ENCODE results near the gene TSPYL1.
"Not testable (repeated sequence)": the region's sequence is repeated elsewhere in the genome, so short reads cannot be mapped to it uniquely, and the experiment has no call there.

The TSPYL1 gene

DNA sequence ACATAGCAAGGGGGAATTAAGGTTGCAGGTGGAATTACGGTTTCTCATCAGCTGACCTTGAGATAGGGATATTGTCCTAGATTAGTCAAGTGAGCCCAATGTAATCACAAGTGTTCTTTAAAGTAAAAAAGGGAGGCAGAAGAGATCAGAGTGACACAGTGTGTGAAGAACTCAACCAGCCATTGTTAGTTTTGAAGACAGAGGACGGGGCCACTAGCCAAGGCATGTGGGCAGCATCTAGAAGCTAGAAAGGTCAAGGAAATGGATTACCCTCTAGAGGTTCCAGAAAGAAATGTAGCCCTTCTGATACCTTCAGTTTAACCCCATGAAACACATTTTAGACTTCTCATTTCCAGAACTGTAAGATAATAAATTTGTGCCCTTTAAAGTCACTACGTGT, 18.5 kb upstream of the TSPYL1 start:
- Histone ChIP-seq H3K36me3 (ENCODE audit: control insufficient read depth, insufficient read depth, low read length) (no peaks in the 10 kb centered on the region), H3K4me1 (ENCODE audit: control insufficient read depth, insufficient read depth, low read length) (no peaks in the 10 kb centered on the region), H3K9me3 (ENCODE audit: control insufficient read depth, insufficient read depth, low read length) (no peaks in the 10 kb centered on the region), H3K4me3 (ENCODE audit: low read depth, low read length) (no peak overlapping the region), H3K27ac (ENCODE audit: low read depth, low read length) (no peak overlapping the region), H3K27me3 (ENCODE audit: control insufficient read depth, insufficient read depth, low read length) (no peaks in the 10 kb centered on the region), H3K9ac (ENCODE audit: low read depth, low read length) (no peak overlapping the region)

DNA sequence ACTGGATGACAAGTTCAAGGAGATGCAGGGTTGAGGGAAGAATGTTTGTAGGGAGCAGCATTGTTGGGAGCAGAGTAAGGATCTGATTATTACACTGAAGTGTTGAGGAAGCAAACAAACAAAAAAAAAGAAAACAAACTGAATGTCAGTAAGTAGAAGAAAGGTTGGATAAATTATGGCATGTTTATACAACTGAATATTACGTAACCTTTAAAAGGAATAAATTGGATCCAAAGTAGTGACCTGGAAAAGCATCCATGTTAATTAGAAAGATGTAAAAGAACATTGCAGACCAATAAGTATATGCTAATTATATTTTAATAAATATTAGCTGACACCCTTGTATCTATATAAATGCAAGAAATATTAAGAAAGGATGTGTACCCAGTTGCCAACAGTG, 12.8 kb upstream of the TSPYL1 start:
- Histone ChIP-seq H3K27ac (ENCODE audit: low read depth, low read length) (no peak overlapping the region), H3K27me3 (ENCODE audit: control insufficient read depth, insufficient read depth, low read length) (no peaks in the 10 kb centered on the region), H3K4me1 (ENCODE audit: control insufficient read depth, insufficient read depth, low read length) (no peaks in the 10 kb centered on the region), H3K9me3 (ENCODE audit: control insufficient read depth, insufficient read depth, low read length) (no peaks in the 10 kb centered on the region), H3K4me3 (ENCODE audit: low read depth, low read length) (no peak overlapping the region), H3K9ac (ENCODE audit: low read depth, low read length) (no peak overlapping the region), H3K36me3 (ENCODE audit: control insufficient read depth, insufficient read depth, low read length) (no peaks in the 10 kb centered on the region)

DNA sequence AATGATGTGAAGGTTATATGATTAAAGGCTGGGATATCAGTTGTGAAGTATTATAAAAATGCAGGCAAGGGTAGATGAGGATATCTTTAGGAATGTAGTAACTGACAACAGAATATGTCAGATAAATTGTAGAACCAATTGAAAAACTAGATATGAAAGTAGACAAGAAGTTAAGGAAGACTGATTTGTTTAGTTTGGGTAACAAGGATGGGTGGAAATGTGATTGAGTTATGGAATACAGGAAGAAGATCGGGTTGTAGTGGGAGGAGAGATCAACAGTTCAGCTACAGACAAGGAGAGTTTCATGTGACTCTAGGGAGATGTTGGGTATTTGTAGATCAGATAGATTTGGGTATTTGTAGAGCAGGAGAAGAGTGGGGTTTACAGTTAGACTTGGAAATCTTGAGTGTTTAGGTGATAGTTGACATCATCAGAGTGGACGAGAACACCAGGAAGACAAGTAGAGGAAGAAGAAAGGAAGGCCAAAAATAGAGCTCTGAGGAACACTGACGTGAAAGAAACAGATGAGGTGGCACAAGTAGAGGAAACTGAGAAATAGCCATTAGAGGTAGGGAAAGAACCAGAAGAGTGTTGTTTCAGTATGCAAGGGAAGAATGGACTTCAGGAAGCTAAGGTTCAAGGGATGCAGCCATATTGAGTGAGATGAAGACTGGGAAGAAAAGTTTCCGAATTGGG, 12.1 kb upstream of the TSPYL1 start:
- no peak overlapping the region for H3K9ac ChIP-seq (ENCODE audit: low read depth, low read length)
- no peak overlapping the region for H3K27ac ChIP-seq (ENCODE audit: low read depth, low read length)
- H3K9me3 ChIP-seq (ENCODE audit: control insufficient read depth, insufficient read depth, low read length) = no peaks in the 10 kb centered on the region
- H3K4me1 ChIP-seq (ENCODE audit: control insufficient read depth, insufficient read depth, low read length) = no peaks in the 10 kb centered on the region
- no peaks in the 10 kb centered on the region for H3K27me3 ChIP-seq (ENCODE audit: control insufficient read depth, insufficient read depth, low read length)
- no peak overlapping the region for H3K4me3 ChIP-seq (ENCODE audit: low read depth, low read length)
- H3K36me3 ChIP-seq (ENCODE audit: control insufficient read depth, insufficient read depth, low read length) = no peaks in the 10 kb centered on the region

DNA sequence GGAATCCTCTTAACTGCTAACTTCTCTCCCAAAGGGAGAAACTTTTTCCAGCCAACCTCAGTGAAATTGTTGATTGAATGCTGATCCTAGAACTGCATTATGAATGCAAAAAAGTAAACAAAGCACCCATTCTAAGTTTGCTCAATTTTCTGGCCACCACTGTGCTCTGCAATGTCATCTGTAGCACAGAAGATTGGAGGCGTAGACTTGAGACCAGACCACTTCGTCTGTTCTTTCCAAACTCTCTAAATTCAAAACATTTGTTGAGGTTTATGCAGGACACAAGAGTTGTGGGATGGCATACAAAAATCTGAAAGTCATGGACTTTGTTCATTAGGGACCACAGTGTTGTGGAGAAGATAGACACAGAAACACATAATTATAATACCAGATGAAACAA, 11.1 kb upstream of the TSPYL1 start:
- Histone ChIP-seq H3K9ac (ENCODE audit: low read depth, low read length) (no peak overlapping the region), H3K9me3 (ENCODE audit: control insufficient read depth, insufficient read depth, low read length) (no peaks in the 10 kb centered on the region), H3K4me3 (ENCODE audit: low read depth, low read length) (no peak overlapping the region), H3K4me1 (ENCODE audit: control insufficient read depth, insufficient read depth, low read length) (no peaks in the 10 kb centered on the region), H3K27me3 (ENCODE audit: control insufficient read depth, insufficient read depth, low read length) (no peaks in the 10 kb centered on the region), H3K36me3 (ENCODE audit: control insufficient read depth, insufficient read depth, low read length) (no peaks in the 10 kb centered on the region), H3K27ac (ENCODE audit: low read depth, low read length) (no peak overlapping the region)

DNA sequence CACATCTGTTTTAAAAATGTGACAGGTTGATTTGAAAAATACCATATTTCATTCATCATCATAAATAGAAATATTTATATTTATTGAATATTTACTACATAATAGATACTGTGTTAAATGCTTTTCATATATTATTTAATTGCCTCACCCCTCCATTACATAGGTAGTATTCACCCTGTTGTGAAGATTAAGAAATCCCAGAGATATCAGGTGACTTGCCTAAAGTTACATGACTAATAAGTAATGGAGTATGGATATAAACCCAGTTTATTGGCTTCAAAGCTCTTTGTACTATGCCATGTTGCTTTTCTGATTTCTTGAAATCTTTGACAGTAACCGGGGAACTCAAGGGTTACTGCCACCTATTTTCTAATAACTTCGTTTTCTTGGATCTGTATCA, 10.1 kb upstream of the TSPYL1 start:
- no peak overlapping the region for H3K4me3 ChIP-seq (ENCODE audit: low read depth, low read length)
- H3K9me3 ChIP-seq (ENCODE audit: control insufficient read depth, insufficient read depth, low read length) = no peaks in the 10 kb centered on the region
- no peaks in the 10 kb centered on the region for H3K27me3 ChIP-seq (ENCODE audit: control insufficient read depth, insufficient read depth, low read length)
- no peak overlapping the region for H3K27ac ChIP-seq (ENCODE audit: low read depth, low read length)
- no peak overlapping the region for H3K9ac ChIP-seq (ENCODE audit: low read depth, low read length)
- no peaks in the 10 kb centered on the region for H3K4me1 ChIP-seq (ENCODE audit: control insufficient read depth, insufficient read depth, low read length)
- no peaks in the 10 kb centered on the region for H3K36me3 ChIP-seq (ENCODE audit: control insufficient read depth, insufficient read depth, low read length)

DNA sequence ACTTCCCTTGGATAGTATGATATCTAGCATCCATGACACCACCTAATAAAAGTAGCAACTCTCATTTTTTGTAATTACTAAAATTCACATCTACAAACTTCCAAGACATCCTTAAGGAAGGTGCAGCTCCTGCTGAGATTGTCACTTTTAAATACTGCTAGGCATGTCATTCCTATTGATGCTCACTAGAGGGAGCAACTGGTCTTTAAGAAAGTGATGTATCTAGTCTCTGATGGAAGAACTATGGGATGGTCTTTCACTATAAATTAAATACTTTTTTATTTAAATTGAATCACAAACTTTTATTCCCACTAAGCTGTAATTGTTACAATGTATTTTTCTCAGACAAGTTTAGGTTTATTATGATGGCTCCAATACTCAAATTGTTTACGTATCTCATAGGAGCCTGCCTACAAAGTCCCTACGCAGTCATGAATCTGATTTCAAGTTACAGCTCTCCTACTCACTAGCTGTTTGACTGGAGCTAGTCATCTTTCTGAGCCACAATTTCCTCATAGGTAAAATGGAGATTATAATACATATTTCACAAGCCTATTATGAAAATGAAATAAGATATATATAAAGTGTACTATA, 8.1 kb upstream of the TSPYL1 start:
- no peaks in the 10 kb centered on the region for H3K36me3 ChIP-seq (ENCODE audit: control insufficient read depth, insufficient read depth, low read length)

GRCh38 chr6:116286773-116287358, 7.1 kb upstream of the TSPYL1 start:
- Histone ChIP-seq H3K9me3 (ENCODE audit: control insufficient read depth, insufficient read depth, low read length) (no peaks in the 10 kb centered on the region), H3K4me1 (ENCODE audit: control insufficient read depth, insufficient read depth, low read length) (peaks cover 6% of the 10 kb centered on the region), H3K36me3 (ENCODE audit: control insufficient read depth, insufficient read depth, low read length) (no peaks in the 10 kb centered on the region), H3K4me3 (ENCODE audit: low read depth, low read length) (no peak overlapping the region), H3K9ac (ENCODE audit: low read depth, low read length) (no peak overlapping the region), H3K27me3 (ENCODE audit: control insufficient read depth, insufficient read depth, low read length) (no peaks in the 10 kb centered on the region), H3K27ac (ENCODE audit: low read depth, low read length) (no peak overlapping the region)

More for the DNA sequence above, 8.1 kb upstream of the TSPYL1 start:
- H3K9me3 ChIP-seq (ENCODE audit: control insufficient read depth, insufficient read depth, low read length) = no peaks in the 10 kb centered on the region
- H3K27ac ChIP-seq (ENCODE audit: low read depth, low read length) = no peak overlapping the region
- no peak overlapping the region for H3K9ac ChIP-seq (ENCODE audit: low read depth, low read length)
- H3K4me1 ChIP-seq (ENCODE audit: control insufficient read depth, insufficient read depth, low read length) = peaks cover 5% of the 10 kb centered on the region
- no peak overlapping the region for H3K4me3 ChIP-seq (ENCODE audit: low read depth, low read length)
- H3K27me3 ChIP-seq (ENCODE audit: control insufficient read depth, insufficient read depth, low read length) = no peaks in the 10 kb centered on the region

DNA sequence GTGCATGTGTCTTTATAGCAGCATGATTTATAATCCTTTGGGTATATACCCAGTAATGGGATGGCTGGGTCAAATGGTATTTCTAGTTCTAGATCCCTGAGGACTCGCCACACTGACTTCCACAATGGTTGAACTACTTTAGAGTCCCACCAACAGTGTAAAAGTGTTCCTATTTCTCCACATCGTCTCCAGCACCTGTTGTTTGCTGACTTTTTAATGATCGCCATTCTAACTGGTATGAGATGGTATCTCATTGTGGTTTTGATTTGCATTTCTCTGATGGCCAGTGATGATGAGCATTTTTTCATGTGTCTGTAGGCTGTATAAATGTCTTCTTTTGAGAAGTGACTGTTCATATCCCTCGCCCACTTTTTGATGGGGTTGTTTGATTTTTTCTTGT, 5.3 kb upstream of the TSPYL1 start:
- not testable (repeated sequence) for H3K9me3 ChIP-seq (ENCODE audit: control insufficient read depth, insufficient read depth, low read length); H3K4me3 ChIP-seq (ENCODE audit: low read depth, low read length); H3K27me3 ChIP-seq (ENCODE audit: control insufficient read depth, insufficient read depth, low read length); H3K36me3 ChIP-seq (ENCODE audit: control insufficient read depth, insufficient read depth, low read length); H3K27ac ChIP-seq (ENCODE audit: low read depth, low read length); H3K9ac ChIP-seq (ENCODE audit: low read depth, low read length)
- peaks cover 15% of the 10 kb centered on the region for H3K4me1 ChIP-seq (ENCODE audit: control insufficient read depth, insufficient read depth, low read length)

- Histone ChIP-seq H3K36me3 (ENCODE audit: control insufficient read depth, insufficient read depth, low read length) (peaks cover 3% of the 10 kb centered on the region), H3K27ac (ENCODE audit: low read depth, low read length) (no peak overlapping the region), H3K4me1 (ENCODE audit: control insufficient read depth, insufficient read depth, low read length) (peaks cover 21% of the 10 kb centered on the region), H3K27me3 (ENCODE audit: control insufficient read depth, insufficient read depth, low read length) (no peaks in the 10 kb centered on the region), H3K9ac (ENCODE audit: low read depth, low read length) (no peak overlapping the region), H3K4me3 (ENCODE audit: low read depth, low read length) (no peak overlapping the region), H3K9me3 (ENCODE audit: control insufficient read depth, insufficient read depth, low read length) (no peaks in the 10 kb centered on the region)
These were observed 3.5 kb upstream of the TSPYL1 start for GRCh38 chr6:116283191-116283590.

DNA sequence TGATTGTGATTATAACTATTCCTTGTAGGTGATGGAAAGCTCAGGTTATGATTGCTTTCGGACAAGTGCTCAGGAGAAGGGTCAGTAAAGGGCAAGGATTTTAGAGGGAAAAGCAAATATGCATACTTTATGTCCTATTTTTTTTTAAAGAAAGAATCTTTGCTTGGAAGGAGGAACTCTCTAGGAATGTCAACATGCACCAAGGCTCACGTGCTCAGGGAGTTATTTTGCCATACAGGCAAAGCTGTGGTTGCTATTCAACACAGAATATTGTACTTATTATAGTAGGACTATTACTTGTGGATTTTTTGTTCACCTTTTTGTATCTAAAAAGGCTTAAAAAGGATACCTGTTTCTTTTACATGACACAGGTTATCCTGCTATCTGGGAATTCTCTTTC, 3.0 kb upstream of the TSPYL1 start:
- H3K4me3 ChIP-seq (ENCODE audit: low read depth, low read length) = no peak overlapping the region
- H3K27me3 ChIP-seq (ENCODE audit: control insufficient read depth, insufficient read depth, low read length) = no peaks in the 10 kb centered on the region
- H3K4me1 ChIP-seq (ENCODE audit: control insufficient read depth, insufficient read depth, low read length) = peaks cover 22% of the 10 kb centered on the region
- no peak overlapping the region for H3K27ac ChIP-seq (ENCODE audit: low read depth, low read length)
- H3K36me3 ChIP-seq (ENCODE audit: control insufficient read depth, insufficient read depth, low read length) = peaks cover 7% of the 10 kb centered on the region
- H3K9me3 ChIP-seq (ENCODE audit: control insufficient read depth, insufficient read depth, low read length) = no peaks in the 10 kb centered on the region
- no peak overlapping the region for H3K9ac ChIP-seq (ENCODE audit: low read depth, low read length)

GRCh38 chr6:116280933-116281316, 1.2 kb upstream of the TSPYL1 start:
- Histone ChIP-seq H3K27me3 (ENCODE audit: control insufficient read depth, insufficient read depth, low read length) (no peaks in the 10 kb centered on the region), H3K36me3 (ENCODE audit: control insufficient read depth, insufficient read depth, low read length) (peaks cover 11% of the 10 kb centered on the region), H3K9me3 (ENCODE audit: control insufficient read depth, insufficient read depth, low read length) (no peaks in the 10 kb centered on the region), H3K4me3 (ENCODE audit: low read depth, low read length) (peak overlapping the region; percentile 100; the same call in 1 of the 2 replicates), H3K4me1 (ENCODE audit: control insufficient read depth, insufficient read depth, low read length) (peaks cover 36% of the 10 kb centered on the region), H3K27ac (ENCODE audit: low read depth, low read length) (no peak overlapping the region), H3K9ac (ENCODE audit: low read depth, low read length) (no peak overlapping the region)
